ENCODE results near the gene BDH1. TPM values are rescaled to one million over a fixed set of nuclear protein-coding genes. Genes with fewer than 3 reads are reported as not detected.

BDH1 gene
- total and polyA plus RNA-seq, 2 of the 8 experiments (the other 6 are each of a cell fraction or from before 2014, with no cell fraction given) = 27.2 to 28.1 TPM

GRCh38 chr3:197505796-197506548 lies 49.8 kb downstream of the BDH1 start (continued):
- TF ChIP-seq CTBP2 (IDR thresholded peaks at IDR 0.05; ENCODE audit: borderline replicate concordance, insufficient read depth, insufficient read length, low read length) = no peak
- TF ChIP-seq CBX5 (IDR thresholded peaks at IDR 0.05; ENCODE audit: low read depth, low read length) = no peak
- TF ChIP-seq RXRA (IDR thresholded peaks at IDR 0.05; ENCODE audit: insufficient read depth, low read depth, low read length) = no peak
- TF ChIP-seq SIN3A (conservative IDR thresholded peaks at IDR 0.05 in 1 of 2, IDR thresholded peaks at IDR 0.05 in 1 of 2; ENCODE audit: low read depth in 1 of 2, low read length in 2 of 2) = no peak
